Measurements from ENCODE around the gene TACR3.
"Not testable (repeated sequence)": the region's sequence is repeated elsewhere in the genome, so short reads cannot be mapped to it uniquely, and the experiment has no call there.

Gene TACR3

GRCh38 chr4:103719830-103720207 is at the start of gene TACR3:
Gene TACR3 (minus strand): TSS chr4:103719985. CDS start chr4:103719675, 310 bp downstream.
- Mint-ChIP-seq H3K4me1 (peaks cover 4% of the 10 kb centered on the region), H3K27ac (no peak within 1 kb of the TSS), H3K27me3 (peaks cover 26% of the 10 kb centered on the region), H3K9me3 (peaks cover 4 to 6% of the 10 kb centered on the region in 2 donors), H3K4me3 (no peak within 1 kb of the TSS)
- no peak for DNase-seq
- peak; percentile 57 for ATAC-seq

GRCh38 chr4:103757631-103758030 is 37.8 kb upstream of the TACR3 start:
- Mint-ChIP-seq H3K27me3 (no peaks in the 10 kb centered on the region), H3K9me3 (no peaks in the 10 kb centered on the region), H3K4me1 (no peaks in the 10 kb centered on the region), H3K4me3 (no peak overlapping the region), H3K27ac (no peak overlapping the region)
- no peak for DNase-seq
- ATAC-seq: no peak

- Mint-ChIP-seq H3K27me3 (no peaks in the 10 kb centered on the region), H3K9me3 (no peaks in the 10 kb centered on the region)
- DNase-seq: no peak
Observed at GRCh38 chr4:103756741-103757140, 37.0 kb upstream of the TACR3 start.

GRCh38 chr4:103754844-103755243 is 35.1 kb upstream of the TACR3 start:
- Mint-ChIP-seq H3K9me3 (peaks cover 0 to 2% of the 10 kb centered on the region in 2 donors), H3K27ac (no peak overlapping the region), H3K4me3 (no peak overlapping the region), H3K27me3 (no peaks in the 10 kb centered on the region), H3K4me1 (no peaks in the 10 kb centered on the region)
- ATAC-seq: no peak
- no peak for DNase-seq

More at GRCh38 chr4:103756741-103757140, 37.0 kb upstream of the TACR3 start:
- no peaks in the 10 kb centered on the region for H3K4me1 Mint-ChIP-seq
- H3K4me3 Mint-ChIP-seq: no peak overlapping the region
- ATAC-seq: no peak
- no peak overlapping the region for H3K27ac Mint-ChIP-seq

GRCh38 chr4:103753868-103754653 is 34.3 kb upstream of the TACR3 start:
- H3K27ac Mint-ChIP-seq: no peak overlapping the region
- peaks cover 0 to 7% of the 10 kb centered on the region in 2 donors for H3K9me3 Mint-ChIP-seq
- no peaks in the 10 kb centered on the region for H3K27me3 Mint-ChIP-seq
- no peaks in the 10 kb centered on the region for H3K4me1 Mint-ChIP-seq
- no peak overlapping the region for H3K4me3 Mint-ChIP-seq
- ATAC-seq (peak; percentile 18), DNase-seq (no peak)

- H3K27me3 Mint-ChIP-seq: peaks cover 25% of the 10 kb centered on the region
- not testable (repeated sequence) for H3K4me1 Mint-ChIP-seq, DNase-seq, ATAC-seq, H3K4me3 Mint-ChIP-seq, H3K9me3 Mint-ChIP-seq, H3K27ac Mint-ChIP-seq
Observed at GRCh38 chr4:103723150-103723549, 3.4 kb upstream of the TACR3 start.

- no peak for ATAC-seq
- Mint-ChIP-seq H3K27ac (no peak overlapping the region), H3K4me1 (peaks cover 4% of the 10 kb centered on the region)
Observed at GRCh38 chr4:103721251-103721650, 1.5 kb upstream of the TACR3 start.

GRCh38 chr4:103720661-103721060 is 876 bp upstream of the TACR3 start:
- Mint-ChIP-seq H3K27me3 (peaks cover 26% of the 10 kb centered on the region), H3K4me3 (no peak overlapping the region), H3K27ac (no peak overlapping the region), H3K4me1 (peaks cover 4% of the 10 kb centered on the region), H3K9me3 (peaks cover 4 to 6% of the 10 kb centered on the region in 2 donors)
- DNase-seq: no peak
- ATAC-seq: no peak

More at GRCh38 chr4:103721251-103721650, 1.5 kb upstream of the TACR3 start:
- DNase-seq: no peak
- H3K9me3 Mint-ChIP-seq: peaks cover 4 to 6% of the 10 kb centered on the region in 2 donors
- no peak overlapping the region for H3K4me3 Mint-ChIP-seq
- H3K27me3 Mint-ChIP-seq: peaks cover 26% of the 10 kb centered on the region

- ATAC-seq (peak; percentile 28), DNase-seq (no peak)
- Mint-ChIP-seq H3K4me3 (no peak overlapping the region), H3K27me3 (peaks cover 26% of the 10 kb centered on the region), H3K4me1 (peaks cover 4% of the 10 kb centered on the region), H3K27ac (no peak overlapping the region), H3K9me3 (peaks cover 4 to 6% of the 10 kb centered on the region in 2 donors)
Observed at GRCh38 chr4:103719105-103719829, 518 bp downstream of the TACR3 start.

GRCh38 chr4:103692615-103693014 is 27.2 kb downstream of the TACR3 start:
- Mint-ChIP-seq H3K4me3 (no peak overlapping the region), H3K9me3 (peaks cover 0 to 7% of the 10 kb centered on the region in 2 donors), H3K27ac (no peak overlapping the region), H3K4me1 (no peaks in the 10 kb centered on the region), H3K27me3 (no peaks in the 10 kb centered on the region)
- DNase-seq: no peak
- ATAC-seq: no peak

- Mint-ChIP-seq H3K27ac (no peak overlapping the region), H3K4me1 (no peaks in the 10 kb centered on the region), H3K4me3 (no peak overlapping the region), H3K27me3 (no peaks in the 10 kb centered on the region), H3K9me3 (no peaks in the 10 kb centered on the region)
- DNase-seq (no peak), ATAC-seq (no peak)
Observed at GRCh38 chr4:103673983-103674382, 45.8 kb downstream of the TACR3 start.

GRCh38 chr4:103666764-103667163 is 53.0 kb downstream of the TACR3 start:
- not testable (repeated sequence) for H3K9me3 Mint-ChIP-seq, DNase-seq, H3K4me3 Mint-ChIP-seq, H3K27ac Mint-ChIP-seq, H3K27me3 Mint-ChIP-seq, H3K4me1 Mint-ChIP-seq, ATAC-seq

GRCh38 chr4:103664436-103665075 is 55.2 kb downstream of the TACR3 start:
- no peaks in the 10 kb centered on the region for H3K4me1 Mint-ChIP-seq
- H3K27me3 Mint-ChIP-seq: no peaks in the 10 kb centered on the region
- peaks cover 0 to 5% of the 10 kb centered on the region in 2 donors for H3K9me3 Mint-ChIP-seq
- DNase-seq (no peak), ATAC-seq (no peak)
- no peak overlapping the region for H3K27ac Mint-ChIP-seq
- no peak overlapping the region for H3K4me3 Mint-ChIP-seq

- no peaks in the 10 kb centered on the region for H3K9me3 Mint-ChIP-seq
- no peak for ATAC-seq
- H3K27ac Mint-ChIP-seq: no peak overlapping the region
- DNase-seq: no peak
- H3K4me3 Mint-ChIP-seq: no peak overlapping the region
- H3K27me3 Mint-ChIP-seq: no peaks in the 10 kb centered on the region
- H3K4me1 Mint-ChIP-seq: no peaks in the 10 kb centered on the region
Observed at GRCh38 chr4:103648541-103648940, 71.2 kb downstream of the TACR3 start.

GRCh38 chr4:103645991-103646390 is 73.8 kb downstream of the TACR3 start:
- DNase-seq: no peak
- no peak overlapping the region for H3K27ac Mint-ChIP-seq
- no peak overlapping the region for H3K4me3 Mint-ChIP-seq
- H3K4me1 Mint-ChIP-seq: no peaks in the 10 kb centered on the region
- no peaks in the 10 kb centered on the region for H3K27me3 Mint-ChIP-seq
- peaks cover 0 to 7% of the 10 kb centered on the region in 2 donors for H3K9me3 Mint-ChIP-seq
- ATAC-seq: no peak

GRCh38 chr4:103634236-103634635 is 85.5 kb downstream of the TACR3 start:
- DNase-seq: no peak
- Mint-ChIP-seq H3K9me3 (no peaks in the 10 kb centered on the region), H3K4me3 (no peak overlapping the region), H3K27ac (no peak overlapping the region), H3K4me1 (no peaks in the 10 kb centered on the region), H3K27me3 (no peaks in the 10 kb centered on the region)
- ATAC-seq: no peak

Data from stimulated activated naive CD8-positive, alpha-beta T cell treated with anti-CD3 and anti-CD28 coated beads, Interleukin-15, amount 100 ng/mL, for 72 hours (primary cell).